ENCODE measurements around the gene C4B. TPM values are rescaled to one million over a fixed set of nuclear protein-coding genes. Genes with fewer than 3 reads are reported as not detected.

Gene C4B
- total and polyA plus RNA-seq, 2 donors (not counting 1 experiment from before 2014, with no cell fraction given) = 16.2 to 19.0 TPM

GRCh38 chr6:32070814-32071543 lies 56.4 kb downstream of the C4B start:
- no peak overlapping the region for H3K4me2 ChIP-seq (ENCODE audit: extremely low read depth, insufficient read depth, low read length)
- no peak overlapping the region for H3K27ac ChIP-seq (ENCODE audit: insufficient read depth, low read length)
- peaks cover 1% of the 10 kb centered on the region for H3K36me3 ChIP-seq (ENCODE audit: control insufficient read depth, insufficient read depth, low read length)
- TF ChIP-seq EZH2 (IDR thresholded peaks at IDR 0.05; ENCODE audit: low read length, missing control alignments) = no peak
- TF ChIP-seq CTCF (conservative IDR thresholded peaks at IDR 0.05 in 1 of 2, IDR thresholded peaks at IDR 0.05 in 1 of 2; ENCODE audit: low read depth in 1 of 2, low read length in 2 of 2) = no peak
- peaks cover 3% of the 10 kb centered on the region for H3K4me1 ChIP-seq (ENCODE audit: control insufficient read depth, extremely low read depth, insufficient read depth, low read length)
- H3K27me3 ChIP-seq (ENCODE audit: control insufficient read depth, insufficient read depth, low read length) = no peaks in the 10 kb centered on the region
- no peaks in the 10 kb centered on the region for H3K9me3 ChIP-seq (ENCODE audit: control insufficient read depth, insufficient read depth, low read depth, low read length)
- no peak overlapping the region for H2AFZ ChIP-seq (ENCODE audit: low read length)
- H3K4me3 ChIP-seq (replicated peaks in 1 of 4; ENCODE audit: control extremely low read depth in 1 of 4, insufficient read depth in 1 of 4, low read depth in 3 of 4, low read length in 4 of 4) = no peak overlapping the region
- no peak overlapping the region for H3K9ac ChIP-seq (ENCODE audit: insufficient read depth, low read length)
- no peaks in the 10 kb centered on the region for H4K20me1 ChIP-seq (ENCODE audit: control insufficient read depth, extremely low read depth, insufficient read depth, low read length)
- H3K79me2 ChIP-seq (ENCODE audit: control insufficient read depth, insufficient read depth, low read length) = no peaks in the 10 kb centered on the region
- DNase-seq (ENCODE audit: low read depth in 2 of 2) = no peak

GRCh38 chr6:32073101-32073500 lies 58.5 kb downstream of the C4B start:
- Histone ChIP-seq H3K4me3 (replicated peaks in 1 of 4; ENCODE audit: control extremely low read depth in 1 of 4, insufficient read depth in 1 of 4, low read depth in 3 of 4, low read length in 4 of 4) (no peak overlapping the region), H2AFZ (ENCODE audit: low read length) (no peak overlapping the region)
- DNase-seq (ENCODE audit: low read depth in 2 of 2) = no peak

GRCh38 chr6:32073613-32074012 lies 59.0 kb downstream of the C4B start:
- TF ChIP-seq EZH2 (IDR thresholded peaks at IDR 0.05; ENCODE audit: low read length, missing control alignments) = no peak
- TF ChIP-seq CTCF (conservative IDR thresholded peaks at IDR 0.05 in 1 of 2, IDR thresholded peaks at IDR 0.05 in 1 of 2; ENCODE audit: low read depth in 1 of 2, low read length in 2 of 2) = no peak
- Histone ChIP-seq H3K9ac (ENCODE audit: insufficient read depth, low read length) (no peak overlapping the region), H2AFZ (ENCODE audit: low read length) (no peak overlapping the region), H3K79me2 (ENCODE audit: control insufficient read depth, insufficient read depth, low read length) (no peaks in the 10 kb centered on the region), H4K20me1 (ENCODE audit: control insufficient read depth, extremely low read depth, insufficient read depth, low read length) (no peaks in the 10 kb centered on the region), H3K4me3 (replicated peaks in 1 of 4; ENCODE audit: control extremely low read depth in 1 of 4, insufficient read depth in 1 of 4, low read depth in 3 of 4, low read length in 4 of 4) (no peak overlapping the region), H3K36me3 (ENCODE audit: control insufficient read depth, insufficient read depth, low read length) (peaks cover 1% of the 10 kb centered on the region), H3K4me1 (ENCODE audit: control insufficient read depth, extremely low read depth, insufficient read depth, low read length) (peaks cover 9% of the 10 kb centered on the region), H3K27ac (ENCODE audit: insufficient read depth, low read length) (no peak overlapping the region), H3K4me2 (ENCODE audit: extremely low read depth, insufficient read depth, low read length) (no peak overlapping the region), H3K27me3 (ENCODE audit: control insufficient read depth, insufficient read depth, low read length) (no peaks in the 10 kb centered on the region), H3K9me3 (ENCODE audit: control insufficient read depth, insufficient read depth, low read depth, low read length) (no peaks in the 10 kb centered on the region)
- no peak for DNase-seq (ENCODE audit: low read depth in 2 of 2)

More at GRCh38 chr6:32073101-32073500, 58.5 kb downstream of the C4B start:
- Histone ChIP-seq H3K9ac (ENCODE audit: insufficient read depth, low read length) (no peak overlapping the region), H3K27me3 (ENCODE audit: control insufficient read depth, insufficient read depth, low read length) (no peaks in the 10 kb centered on the region), H3K4me2 (ENCODE audit: extremely low read depth, insufficient read depth, low read length) (no peak overlapping the region), H3K9me3 (ENCODE audit: control insufficient read depth, insufficient read depth, low read depth, low read length) (no peaks in the 10 kb centered on the region), H3K36me3 (ENCODE audit: control insufficient read depth, insufficient read depth, low read length) (peaks cover 1% of the 10 kb centered on the region), H4K20me1 (ENCODE audit: control insufficient read depth, extremely low read depth, insufficient read depth, low read length) (no peaks in the 10 kb centered on the region), H3K27ac (ENCODE audit: insufficient read depth, low read length) (no peak overlapping the region), H3K79me2 (ENCODE audit: control insufficient read depth, insufficient read depth, low read length) (no peaks in the 10 kb centered on the region), H3K4me1 (ENCODE audit: control insufficient read depth, extremely low read depth, insufficient read depth, low read length) (peaks cover 9% of the 10 kb centered on the region)
- TF ChIP-seq CTCF (conservative IDR thresholded peaks at IDR 0.05 in 1 of 2, IDR thresholded peaks at IDR 0.05 in 1 of 2; ENCODE audit: low read depth in 1 of 2, low read length in 2 of 2) = no peak
- TF ChIP-seq EZH2 (IDR thresholded peaks at IDR 0.05; ENCODE audit: low read length, missing control alignments) = no peak

Measured in fibroblast of lung (primary cell).